KOPT-K1 (cell line): ENCODE data around the gene ATP5F1C.
A peak's percentile ranks its signal among the peaks of the same experiment; 100 is the strongest.
"Not testable (repeated sequence)": the region's sequence is repeated elsewhere in the genome, so short reads cannot be mapped to it uniquely, and the experiment has no call there.

Experiments
- H3K27ac ChIP-seq: fragments of 200-600 bp; sonication (generic); 2 replicates; pipeline ENCODE4 v1.5.1; 2016; ENCODE audit warnings: antibody characterized with exemption, mild to moderate bottlenecking, low read depth, low read length; ENCODE audit not compliant: poor library complexity, severe bottlenecking
- H3K36me3 ChIP-seq: fragments of 200-600 bp; sonication (generic); 2 replicates; pipeline ENCODE4 v1.5.1; 2017; ENCODE audit warnings: antibody characterized with exemption, mild to moderate bottlenecking, low read length, moderate library complexity; ENCODE audit not compliant: insufficient read depth
- H3K9me3 ChIP-seq: fragments of 200-600 bp; sonication (generic); 2 replicates; pipeline ENCODE4 v1.5.1; 2017; ENCODE audit warnings: antibody characterized with exemption, low read length, mild to moderate bottlenecking; ENCODE audit not compliant: insufficient read depth, poor library complexity, severe bottlenecking

Gene ATP5F1C

GRCh38 chr10:7782194-7782593 lies 5.8 kb upstream of the ATP5F1C start:
- peaks cover 62% of the 10 kb centered on the region for H3K36me3 ChIP-seq
- not testable (repeated sequence) for H3K9me3 ChIP-seq, H3K27ac ChIP-seq

GRCh38 chr10:7786430-7786829 lies 1.5 kb upstream of the ATP5F1C start:
- Histone ChIP-seq H3K36me3 (peaks cover 35% of the 10 kb centered on the region), H3K9me3 (no peaks in the 10 kb centered on the region), H3K27ac (no peak overlapping the region)

GRCh38 chr10:7787150-7787856 lies 674 bp upstream of the ATP5F1C start:
- no peaks in the 10 kb centered on the region for H3K9me3 ChIP-seq
- H3K36me3 ChIP-seq, result peaks cover 35% of the 10 kb centered on the region
- peak overlapping the region; percentile 88 for H3K27ac ChIP-seq

DNA sequence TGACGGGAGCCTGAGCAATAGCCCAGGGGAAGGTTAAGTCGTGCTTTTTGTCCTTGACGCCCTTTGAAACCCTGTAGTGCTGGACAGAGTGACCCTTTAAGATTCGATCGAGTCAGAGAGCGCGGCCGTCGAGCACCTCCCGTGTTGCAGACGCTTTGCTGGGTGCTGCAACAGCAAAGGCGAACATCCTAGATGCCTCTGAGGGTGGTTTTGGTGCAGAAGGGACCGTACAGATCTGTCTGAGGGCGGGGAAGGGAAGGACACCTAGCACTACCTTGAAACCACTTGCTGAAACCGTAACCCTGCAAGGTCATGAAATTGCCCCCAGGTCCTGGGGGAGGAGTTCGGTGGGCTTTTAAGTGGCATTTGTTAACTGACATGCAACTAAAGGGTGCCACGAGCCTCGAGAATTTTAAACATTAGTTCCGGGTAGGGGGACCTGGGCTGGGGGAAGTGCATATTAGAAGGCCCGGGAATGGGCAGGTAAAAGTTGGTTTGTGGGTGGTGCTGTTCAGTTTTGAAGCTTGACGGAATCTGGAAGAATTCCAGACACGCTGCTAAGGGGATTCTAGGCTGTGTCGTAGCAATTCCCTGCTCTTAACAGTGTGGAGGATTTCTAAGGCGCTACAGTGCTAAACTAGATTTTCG lies 786 bp downstream of the ATP5F1C start:
- no peaks in the 10 kb centered on the region for H3K9me3 ChIP-seq
- H3K36me3 ChIP-seq, result peaks cover 42% of the 10 kb centered on the region
- H3K27ac ChIP-seq, result peak overlapping the region; percentile 88

DNA sequence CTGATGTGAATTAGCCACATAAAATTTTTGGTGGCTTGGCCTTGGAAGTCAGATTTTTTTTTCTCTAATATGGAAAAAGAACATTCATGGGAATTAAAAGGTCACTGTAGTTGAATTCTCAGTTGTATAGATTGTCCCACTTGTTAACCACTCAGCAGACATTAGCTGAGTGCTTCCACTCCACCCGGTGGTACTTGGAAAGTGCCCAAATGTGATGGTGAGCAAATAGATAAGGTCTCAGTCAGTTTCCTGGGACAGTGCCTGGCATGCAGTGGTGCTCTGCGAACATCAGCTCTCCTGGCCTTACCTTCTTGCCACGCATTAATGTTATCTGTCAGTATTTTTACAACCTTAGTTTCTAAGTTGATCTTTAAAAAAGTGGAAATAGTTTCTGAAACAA lies 1.4 kb downstream of the ATP5F1C start:
- Histone ChIP-seq H3K27ac (peak overlapping the region; percentile 88), H3K9me3 (no peaks in the 10 kb centered on the region), H3K36me3 (peaks cover 44% of the 10 kb centered on the region)

DNA sequence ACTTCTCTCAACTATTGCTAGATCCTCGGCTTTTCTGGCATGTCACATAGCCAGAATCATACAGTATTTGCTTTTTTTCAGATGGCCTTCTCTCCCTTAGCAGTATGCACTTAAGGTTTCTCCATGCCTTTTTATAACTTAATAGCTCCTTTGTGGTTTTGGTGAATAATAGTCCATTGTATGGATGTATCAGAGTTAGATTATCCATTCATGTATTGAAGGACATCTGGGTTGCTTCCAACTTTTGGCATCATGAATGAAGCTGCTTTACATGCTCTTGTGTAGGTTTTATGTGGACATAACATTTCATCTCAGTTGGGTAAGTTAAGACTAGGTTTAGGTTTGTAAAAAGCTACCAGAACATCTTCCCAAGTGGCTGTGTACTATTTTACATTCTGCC lies 4.6 kb downstream of the ATP5F1C start:
- Histone ChIP-seq H3K27ac (no peak overlapping the region), H3K9me3 (no peaks in the 10 kb centered on the region), H3K36me3 (peaks cover 62% of the 10 kb centered on the region)

DNA sequence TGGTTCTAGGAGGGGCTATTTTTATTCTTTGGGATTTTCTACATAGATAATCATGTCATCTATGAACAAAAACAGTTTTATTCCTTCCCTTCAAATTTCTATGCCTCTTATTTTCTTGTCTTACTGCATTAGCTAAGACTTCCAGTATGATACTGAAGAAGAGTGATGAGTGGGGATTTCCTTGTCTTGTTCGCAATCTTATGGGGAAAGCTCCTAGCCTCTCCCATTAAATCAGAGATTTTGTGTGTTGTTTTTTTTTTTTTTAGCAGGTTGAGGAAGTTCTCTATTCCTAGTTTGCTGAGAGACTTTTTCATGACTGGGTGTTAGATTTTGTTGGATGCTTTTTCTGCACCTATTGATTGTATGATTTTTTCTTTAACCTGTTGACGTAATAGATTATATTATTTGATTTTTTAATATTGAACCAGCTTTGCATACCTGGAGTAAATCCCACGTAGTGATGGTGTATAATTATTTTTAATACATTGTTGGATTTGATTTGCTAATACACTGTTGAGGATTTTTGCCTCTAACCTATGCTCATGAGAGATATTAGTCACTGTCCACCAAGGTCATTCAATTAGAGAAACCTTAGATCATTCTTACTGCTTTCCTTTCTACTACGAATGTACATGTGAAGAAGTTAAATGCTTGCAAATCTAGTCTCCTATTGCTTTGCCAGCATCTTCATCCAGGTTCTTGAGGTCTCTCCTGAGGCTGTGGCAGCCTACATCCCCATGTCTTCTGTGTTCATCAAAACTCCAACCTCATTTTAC lies 6.5 kb downstream of the ATP5F1C start:
- Histone ChIP-seq H3K36me3 (peaks cover 81% of the 10 kb centered on the region), H3K9me3 (no peaks in the 10 kb centered on the region), H3K27ac (no peak overlapping the region)

GRCh38 chr10:7795605-7796004 lies 7.6 kb downstream of the ATP5F1C start:
- Histone ChIP-seq H3K9me3 (no peaks in the 10 kb centered on the region), H3K27ac (no peak overlapping the region), H3K36me3 (peaks cover 84% of the 10 kb centered on the region)

- peaks cover 84% of the 10 kb centered on the region for H3K36me3 ChIP-seq
- H3K9me3 ChIP-seq, result no peaks in the 10 kb centered on the region
- no peak overlapping the region for H3K27ac ChIP-seq
Measured at GRCh38 chr10:7797582-7797981, 9.6 kb downstream of the ATP5F1C start.

GRCh38 chr10:7802606-7803005 lies 14.6 kb downstream of the ATP5F1C start:
- Histone ChIP-seq H3K36me3 (peaks cover 98% of the 10 kb centered on the region), H3K9me3 (no peaks in the 10 kb centered on the region), H3K27ac (no peak overlapping the region)

- no peak overlapping the region for H3K27ac ChIP-seq
- no peaks in the 10 kb centered on the region for H3K9me3 ChIP-seq
- peaks cover 97% of the 10 kb centered on the region for H3K36me3 ChIP-seq
Measured at GRCh38 chr10:7804216-7804615, 16.2 kb downstream of the ATP5F1C start.

DNA sequence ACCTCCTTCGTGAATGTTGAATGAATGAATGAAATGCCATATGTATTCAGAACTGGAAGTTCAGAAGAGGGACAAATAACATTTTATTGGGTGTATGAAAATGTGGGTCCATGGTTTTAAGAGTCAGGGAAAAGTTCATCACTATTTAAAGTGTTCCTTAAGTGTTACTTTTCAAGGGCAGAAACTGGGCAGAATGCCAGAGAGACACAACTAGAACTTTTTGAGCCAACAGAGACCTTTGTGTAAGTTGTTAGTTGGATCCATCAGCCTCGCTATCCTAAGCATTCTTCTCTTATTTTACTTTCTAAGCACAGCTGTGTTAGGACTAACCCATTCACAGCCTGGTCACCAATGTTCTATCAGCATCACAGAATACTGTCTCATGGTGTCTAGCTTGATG lies 16.8 kb downstream of the ATP5F1C start:
- Histone ChIP-seq H3K9me3 (no peaks in the 10 kb centered on the region), H3K27ac (no peak overlapping the region), H3K36me3 (peaks cover 97% of the 10 kb centered on the region)

DNA sequence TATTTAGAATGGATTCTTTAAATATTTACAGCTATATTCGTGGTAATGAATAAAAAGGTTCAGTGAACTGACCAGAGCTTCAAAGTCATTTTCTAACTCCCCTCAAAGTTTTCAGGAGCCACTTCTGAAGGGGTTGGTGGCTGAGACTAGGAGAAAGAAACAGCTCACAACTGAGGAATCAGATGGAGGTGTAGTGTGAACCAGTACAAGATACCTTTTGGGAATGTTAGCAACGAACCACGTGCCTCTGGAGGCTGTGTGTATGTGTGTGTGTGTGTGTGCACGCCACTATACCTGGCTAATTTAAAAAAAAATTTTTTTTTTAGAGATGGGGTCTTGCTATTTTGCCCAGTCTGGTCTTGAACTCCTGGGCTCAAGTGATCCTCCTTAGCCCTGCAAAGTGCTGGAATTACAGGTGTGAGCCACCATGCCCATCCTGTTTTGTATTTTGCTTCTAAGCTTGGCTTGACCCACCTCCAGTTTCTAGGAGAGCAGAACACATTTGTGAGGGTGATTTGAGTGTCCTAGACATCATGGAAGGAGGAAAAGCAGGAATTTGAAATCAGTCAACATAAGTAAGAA lies 20.8 kb downstream of the ATP5F1C start:
- Histone ChIP-seq H3K36me3 (peaks cover 62% of the 10 kb centered on the region), H3K9me3 (no peaks in the 10 kb centered on the region), H3K27ac (no peak overlapping the region)

DNA sequence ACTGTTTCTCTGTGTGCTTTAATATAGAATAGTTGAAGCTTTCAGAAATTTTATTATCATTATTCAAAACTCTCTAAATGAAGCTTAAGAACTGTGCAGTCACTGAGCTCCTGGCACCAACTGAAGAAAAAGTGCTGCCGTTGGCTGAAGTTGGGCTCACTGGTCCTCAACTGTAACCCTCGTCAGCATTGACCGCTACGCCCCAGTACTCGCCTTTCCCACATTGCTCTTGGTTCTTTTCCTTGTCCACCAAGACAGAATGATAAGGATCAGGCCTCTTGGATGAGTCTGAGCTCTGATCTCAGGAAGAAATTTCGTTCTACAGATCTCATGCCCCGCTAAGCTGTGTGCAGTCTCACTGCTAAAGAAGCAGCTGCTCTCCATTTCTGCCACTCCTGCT lies 22.5 kb downstream of the ATP5F1C start:
- no peak overlapping the region for H3K27ac ChIP-seq
- peaks cover 45% of the 10 kb centered on the region for H3K36me3 ChIP-seq
- H3K9me3 ChIP-seq, result no peaks in the 10 kb centered on the region

DNA sequence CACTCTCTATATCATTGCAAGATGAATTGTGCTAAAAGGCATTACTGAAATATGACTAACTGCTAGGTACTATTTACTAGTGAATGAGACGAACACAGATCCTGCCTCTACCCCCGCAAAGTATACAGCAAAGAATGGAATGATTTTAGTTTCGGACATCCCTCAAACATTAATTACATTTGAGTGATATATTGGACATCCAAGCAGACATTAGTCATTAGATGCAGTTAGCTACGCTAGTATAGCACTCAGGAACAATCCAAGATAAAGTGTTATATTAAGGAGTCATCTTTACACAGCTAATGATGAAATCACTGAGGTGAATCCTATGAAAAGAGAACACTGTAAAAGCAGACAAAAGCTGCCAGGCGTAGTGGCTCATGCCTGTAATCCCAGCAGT lies 23.0 kb downstream of the ATP5F1C start:
- Histone ChIP-seq H3K36me3 (peaks cover 40% of the 10 kb centered on the region), H3K9me3 (no peaks in the 10 kb centered on the region), H3K27ac (no peak overlapping the region)
